ENCODE results near the gene RAG2.
A peak's percentile ranks its signal among the peaks of the same experiment; 100 is the strongest.

The RAG2 gene

GRCh38 chr11:36627006-36627405, 29.0 kb upstream of the RAG2 start:
- TF ChIP-seq CTCF (conservative IDR thresholded peaks at IDR 0.05): no peak
- TF ChIP-seq ZFX (IDR thresholded peaks at IDR 0.05): no peak
- no peak overlapping the region for H3K27ac ChIP-seq

DNA sequence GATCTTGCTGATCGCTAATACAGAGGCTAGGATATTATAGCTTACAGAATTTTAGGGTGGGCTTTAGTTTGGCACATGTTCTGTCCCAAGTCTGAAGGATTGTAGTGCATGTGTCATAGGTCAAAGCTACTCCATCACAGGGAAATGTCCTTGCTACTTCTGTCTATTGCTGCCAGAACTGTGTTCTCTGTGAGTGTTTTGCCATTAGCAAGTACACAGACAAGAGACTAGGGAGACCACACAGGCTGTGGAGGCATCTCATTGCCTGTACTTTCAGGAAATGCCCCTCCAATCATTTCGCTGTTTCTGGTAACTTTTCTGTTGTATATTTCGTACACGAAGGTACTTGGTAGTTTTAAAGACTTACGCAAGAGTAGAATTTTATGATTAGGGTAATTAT, 25.5 kb upstream of the RAG2 start:
- no peak for TF ChIP-seq CTCF (conservative IDR thresholded peaks at IDR 0.05)
- no peak for TF ChIP-seq ZFX (IDR thresholded peaks at IDR 0.05)
- no peak overlapping the region for H3K27ac ChIP-seq

DNA sequence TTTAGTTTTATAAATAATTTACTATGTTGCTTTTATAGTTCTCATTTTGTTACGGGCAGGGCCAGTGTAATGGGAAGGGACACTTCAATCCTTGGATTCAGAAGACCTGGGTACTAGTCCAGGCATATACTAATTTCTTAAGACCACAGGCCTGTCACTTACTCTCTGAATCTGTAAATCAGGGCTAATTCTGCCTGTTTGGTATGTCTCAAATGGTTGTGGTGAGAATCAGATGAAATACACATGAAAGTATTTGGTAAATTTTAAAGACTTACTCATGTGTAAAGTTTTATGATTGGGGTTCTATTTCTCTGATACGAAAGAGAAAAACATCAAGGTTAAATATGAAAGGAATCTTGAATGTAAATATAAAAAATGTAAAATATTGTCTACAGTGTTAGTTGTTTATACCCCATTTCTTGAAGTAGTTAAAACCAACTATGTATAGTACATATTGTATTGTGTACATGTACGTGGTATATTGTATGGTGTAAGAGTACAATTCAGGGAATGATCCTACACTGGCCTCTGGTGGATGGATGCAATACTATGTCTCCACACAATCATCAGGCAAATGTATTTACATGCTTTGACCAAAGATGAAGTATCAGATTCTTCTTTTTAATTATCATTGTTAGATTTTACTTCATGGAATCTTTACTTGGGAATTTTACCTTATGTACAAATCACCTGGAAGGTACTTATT, 24.5 kb upstream of the RAG2 start:
- peak; percentile 69 for TF ChIP-seq CTCF (conservative IDR thresholded peaks at IDR 0.05)
- no peak for TF ChIP-seq ZFX (IDR thresholded peaks at IDR 0.05)

DNA sequence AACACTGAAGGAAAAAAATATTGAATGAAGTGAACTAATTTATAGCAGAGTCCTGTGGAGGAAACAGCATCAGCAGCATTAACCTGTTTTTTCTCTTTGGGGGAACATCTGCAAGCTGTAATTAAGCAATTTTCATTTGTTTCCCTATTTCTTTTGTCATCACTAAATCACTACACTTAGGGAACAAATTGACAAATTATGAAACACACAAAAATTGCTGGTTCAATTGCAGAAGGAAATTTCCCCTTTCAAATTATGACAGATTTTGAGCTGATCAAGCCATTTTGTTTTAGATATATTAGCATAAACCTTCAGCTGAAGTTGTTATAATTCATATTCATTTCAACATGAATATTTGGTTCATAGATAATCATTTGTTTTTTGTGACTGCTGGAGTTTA, 22.2 kb upstream of the RAG2 start:
- TF ChIP-seq CTCF (conservative IDR thresholded peaks at IDR 0.05) (no peak), ZFX (IDR thresholded peaks at IDR 0.05) (no peak)
- H3K27ac ChIP-seq: no peak overlapping the region

More for the DNA sequence above, 24.5 kb upstream of the RAG2 start:
- H3K27ac ChIP-seq: no peak overlapping the region

DNA sequence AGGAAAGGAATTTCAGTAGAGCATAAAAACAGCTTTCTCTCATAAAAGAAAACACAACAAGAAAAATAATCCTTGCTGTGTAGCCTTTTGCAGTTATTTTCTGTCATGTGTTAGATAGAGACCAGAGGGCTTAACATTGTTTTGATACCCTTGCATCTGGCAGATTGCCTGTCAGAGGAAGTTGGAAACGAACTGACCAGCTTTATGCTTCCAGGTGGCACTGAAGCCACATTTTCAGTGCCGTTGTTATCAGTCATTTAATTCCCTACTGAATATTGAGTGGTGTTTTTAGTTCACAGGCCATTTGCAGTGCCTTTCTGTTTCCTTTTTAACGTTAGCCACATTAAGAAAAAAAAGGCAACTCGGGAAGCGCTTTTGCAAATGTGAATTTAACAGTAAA, 21.5 kb upstream of the RAG2 start:
- no peak overlapping the region for H3K27ac ChIP-seq
- TF ChIP-seq ZFX (IDR thresholded peaks at IDR 0.05): no peak
- no peak for TF ChIP-seq CTCF (conservative IDR thresholded peaks at IDR 0.05)

GRCh38 chr11:36618363-36619047, 20.5 kb upstream of the RAG2 start:
- H3K27ac ChIP-seq: no peak overlapping the region
- TF ChIP-seq ZFX (IDR thresholded peaks at IDR 0.05) (no peak), CTCF (conservative IDR thresholded peaks at IDR 0.05) (no peak)

DNA sequence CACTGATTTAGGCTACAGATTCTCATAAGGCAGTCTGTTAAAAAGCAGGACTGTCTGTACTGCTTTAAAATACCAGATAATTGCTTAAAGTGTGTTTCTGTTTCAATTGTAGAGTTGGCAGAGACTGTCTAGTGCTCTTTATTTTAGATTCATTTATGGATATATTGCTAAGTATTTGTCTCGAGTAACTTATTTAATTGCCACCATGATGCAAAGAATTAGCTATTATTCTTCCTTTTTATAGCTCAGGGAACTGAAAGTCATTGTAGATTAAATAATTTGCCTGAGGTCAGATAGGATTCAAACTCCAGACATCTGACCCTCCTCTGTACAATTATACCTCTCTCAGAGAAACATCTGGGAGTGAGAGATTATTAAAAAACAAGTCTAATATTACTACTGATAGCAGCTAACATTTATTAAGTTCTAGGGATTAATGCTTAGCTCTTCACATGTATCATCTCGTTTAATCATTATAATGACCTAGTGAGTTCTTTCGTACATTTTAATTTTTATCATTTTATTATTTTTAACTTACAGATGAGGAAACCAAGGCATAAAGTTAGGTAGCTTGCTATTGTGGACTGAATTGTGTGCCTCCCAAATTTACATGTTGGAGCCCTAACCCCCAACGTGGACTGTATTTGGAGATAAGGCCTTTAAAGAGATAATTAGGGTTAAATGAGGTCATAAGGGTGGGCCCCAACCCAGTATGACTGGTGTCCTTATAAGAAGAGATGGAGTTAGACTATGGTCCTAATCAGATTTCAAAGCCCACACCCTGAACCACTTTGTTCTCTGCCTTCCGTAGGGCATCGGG, 19.7 kb upstream of the RAG2 start:
- TF ChIP-seq CTCF (conservative IDR thresholded peaks at IDR 0.05) (no peak), ZFX (IDR thresholded peaks at IDR 0.05) (no peak)
- no peak overlapping the region for H3K27ac ChIP-seq
